ENCODE measurements around the gene LENG1.

- TF ChIP-seq CTCF (IDR thresholded peaks at IDR 0.05; ENCODE audit: insufficient read depth, low read length) = no peak
- no peak for TF ChIP-seq POLR2AphosphoS5 (IDR thresholded peaks at IDR 0.05; ENCODE audit: low read depth)
- TF ChIP-seq REST (IDR thresholded peaks at IDR 0.05; ENCODE audit: insufficient replicate concordance, low read depth) = no peak
- no peak for TF ChIP-seq SPI1 (IDR thresholded peaks at IDR 0.05; ENCODE audit: borderline replicate concordance, low read depth)
Measured at GRCh38 chr19:54128441-54128725, 31.1 kb downstream of the LENG1 start.

Data from HL-60 (cell line).